H1 (cell line): ENCODE data around the gene PPFIA2.

Source experiments
- CEBPB ChIP-seq: IDR thresholded peaks from 2 replicates; pipeline ENCODE4 v1.6.1; 2012; ENCODE audit warnings: low read depth, low read length
- EZH2 ChIP-seq: fragments of 200-600 bp; sonication (generic); IDR thresholded peaks from 2 replicates; pipeline ENCODE4 v1.7.1; 2012; ENCODE audit warnings: low read depth, mild to moderate bottlenecking, moderate library complexity, low read length, inconsistent platforms; ENCODE audit not compliant: severe bottlenecking
- GTF2F1 ChIP-seq: IDR thresholded peaks from 2 replicates; pipeline ENCODE4 v1.6.1; 2012; ENCODE audit warnings: low read depth, low read length, improper control_type of control experiment, borderline replicate concordance
- POLR2AphosphoS5 ChIP-seq: IDR thresholded peaks from 2 replicates; pipeline ENCODE4 v1.6.1; 2011; ENCODE audit warnings: low read depth, low read length
- RAD21 ChIP-seq, 2 experiments: IDR thresholded peaks in 1 of 2; conservative IDR thresholded peaks in 1 of 2; 2 replicates each; pipeline ENCODE4 v1.6.1; 2011; ENCODE audit warnings: low read depth in 2 of 2, low read length in 2 of 2, improper control_type of control experiment in 1 of 2, inconsistent platforms in 1 of 2, mild to moderate bottlenecking in 1 of 2, moderate library complexity in 1 of 2
- SP1 ChIP-seq: IDR thresholded peaks from 2 replicates; pipeline ENCODE4 v1.6.1; 2011; ENCODE audit warnings: low read depth, low read length
- SUZ12 ChIP-seq: fragments of 200-600 bp; sonication (generic); IDR thresholded peaks from 2 replicates; pipeline ENCODE4 v1.6.1; 2012; ENCODE audit warnings: mild to moderate bottlenecking, inconsistent platforms, low read length, moderate library complexity, mixed read lengths
- ZNF274 ChIP-seq: IDR thresholded peaks from 2 replicates; pipeline ENCODE4 v1.7.0; 2012; ENCODE audit warnings: low read length, borderline replicate concordance; ENCODE audit errors: extremely low read depth
- TF ChIP-seq, protein P1 (sequence below), 3 experiments: IDR thresholded peaks; 1 replicate in 2 of 3; 2 replicates in 1 of 3; pipeline versions ENCODE4 v1.5.1 to v1.6.1; 2011; ENCODE audit warnings: low read length in 3 of 3, mild to moderate bottlenecking in 3 of 3, inconsistent platforms in 2 of 3, low read depth in 1 of 3, moderate library complexity in 1 of 3; ENCODE audit not compliant: insufficient read depth in 1 of 3; ENCODE audit errors: control extremely low read depth in 1 of 3
- TF ChIP-seq, protein P2 (sequence below): IDR thresholded peaks from 2 replicates; pipeline ENCODE4 v1.6.1; 2011; ENCODE audit warnings: low read depth, mild to moderate bottlenecking, low read length; ENCODE audit not compliant: insufficient read depth

DNA sequence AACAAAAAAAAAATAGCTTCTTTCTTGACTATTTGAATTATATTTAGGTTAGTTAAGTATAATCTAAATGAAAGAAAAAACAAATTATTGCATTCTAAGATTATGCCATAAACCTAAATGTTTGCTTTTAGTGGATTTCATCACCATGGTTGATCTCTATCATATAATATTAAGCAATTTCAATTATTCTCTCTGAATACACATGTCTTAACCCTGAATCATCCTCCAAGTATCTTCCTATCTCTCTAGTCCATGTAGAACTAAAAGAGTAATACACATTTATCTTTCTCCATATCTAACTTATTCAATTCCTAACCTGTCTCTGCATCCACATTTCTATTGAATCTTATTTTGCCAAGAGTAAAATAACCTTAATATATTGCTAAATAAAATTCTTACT, 59.6 kb downstream of the PPFIA2 start:
- TF ChIP-seq, protein P1, sequence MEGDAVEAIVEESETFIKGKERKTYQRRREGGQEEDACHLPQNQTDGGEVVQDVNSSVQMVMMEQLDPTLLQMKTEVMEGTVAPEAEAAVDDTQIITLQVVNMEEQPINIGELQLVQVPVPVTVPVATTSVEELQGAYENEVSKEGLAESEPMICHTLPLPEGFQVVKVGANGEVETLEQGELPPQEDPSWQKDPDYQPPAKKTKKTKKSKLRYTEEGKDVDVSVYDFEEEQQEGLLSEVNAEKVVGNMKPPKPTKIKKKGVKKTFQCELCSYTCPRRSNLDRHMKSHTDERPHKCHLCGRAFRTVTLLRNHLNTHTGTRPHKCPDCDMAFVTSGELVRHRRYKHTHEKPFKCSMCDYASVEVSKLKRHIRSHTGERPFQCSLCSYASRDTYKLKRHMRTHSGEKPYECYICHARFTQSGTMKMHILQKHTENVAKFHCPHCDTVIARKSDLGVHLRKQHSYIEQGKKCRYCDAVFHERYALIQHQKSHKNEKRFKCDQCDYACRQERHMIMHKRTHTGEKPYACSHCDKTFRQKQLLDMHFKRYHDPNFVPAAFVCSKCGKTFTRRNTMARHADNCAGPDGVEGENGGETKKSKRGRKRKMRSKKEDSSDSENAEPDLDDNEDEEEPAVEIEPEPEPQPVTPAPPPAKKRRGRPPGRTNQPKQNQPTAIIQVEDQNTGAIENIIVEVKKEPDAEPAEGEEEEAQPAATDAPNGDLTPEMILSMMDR (IDR thresholded peaks at IDR 0.05; ENCODE audit: control extremely low read depth in 1 of 3, insufficient read depth in 1 of 3, low read depth in 1 of 3, low read length in 3 of 3) = no peak
- TF ChIP-seq EZH2 (no peak), GTF2F1 (no peak), SP1 (no peak), SUZ12 (no peak), RAD21 (IDR thresholded peaks at IDR 0.05 in 1 of 2, conservative IDR thresholded peaks at IDR 0.05 in 1 of 2; ENCODE audit: low read depth in 2 of 2, low read length in 2 of 2) (no peak), ZNF274 (no peak), CEBPB (no peak), POLR2AphosphoS5 (no peak)
- TF ChIP-seq, protein P2, sequence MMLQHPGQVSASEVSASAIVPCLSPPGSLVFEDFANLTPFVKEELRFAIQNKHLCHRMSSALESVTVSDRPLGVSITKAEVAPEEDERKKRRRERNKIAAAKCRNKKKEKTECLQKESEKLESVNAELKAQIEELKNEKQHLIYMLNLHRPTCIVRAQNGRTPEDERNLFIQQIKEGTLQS = no peak
